ENCODE results near the gene RPS19BP1. TPM values are rescaled to one million over a fixed set of nuclear protein-coding genes. Genes with fewer than 3 reads are reported as not detected.

The RPS19BP1 gene
- total RNA-seq, 4 donors from 2014 or later: 72.2 to 128 (median 104) TPM

GRCh38 chr22:39500101-39500500 is 32.4 kb downstream of the RPS19BP1 start:
- Histone ChIP-seq H3K4me3 (no peak overlapping the region), H3K4me1 (peaks cover 29 to 47% of the 10 kb centered on the region in 2 donors), H3K9me3 (no peaks in the 10 kb centered on the region), H3K27ac (peak overlapping the region in 1 of 4 donors; percentile 95), H3K36me3 (peaks cover 0 to 11% of the 10 kb centered on the region in 2 donors), H3K27me3 (no peaks in the 10 kb centered on the region)
- intact Hi-C loops (cut with DNase I; ENCODE audit: low total_unique reads): loop anchor here (5.0 to 10.0 kb wide), 2 partner anchors 68 to 1355 kb away; partner anchors contain the start of genes ST13 and XPNPEP3
- ATAC-seq: no peak
- TF ChIP-seq POLR2A (IDR thresholded peaks at IDR 0.05) (no peak), CTCF (IDR thresholded peaks at IDR 0.05 in 4 of 5, conservative IDR thresholded peaks at IDR 0.05 in 1 of 5) (no peak)
- in situ Hi-C loops (cut with MboI; ENCODE audit: low sequenced_read_pairs in 4 of 4): loop anchor here in 2 of 4 donors (10.0 to 25.0 kb wide), 3 partner anchors 95 to 338 kb away; partner anchors contain the start of genes CBX7 (in 2 of the 2) and RPL3 (in 1 of the 2)
- DNase-seq: no peak

DNA sequence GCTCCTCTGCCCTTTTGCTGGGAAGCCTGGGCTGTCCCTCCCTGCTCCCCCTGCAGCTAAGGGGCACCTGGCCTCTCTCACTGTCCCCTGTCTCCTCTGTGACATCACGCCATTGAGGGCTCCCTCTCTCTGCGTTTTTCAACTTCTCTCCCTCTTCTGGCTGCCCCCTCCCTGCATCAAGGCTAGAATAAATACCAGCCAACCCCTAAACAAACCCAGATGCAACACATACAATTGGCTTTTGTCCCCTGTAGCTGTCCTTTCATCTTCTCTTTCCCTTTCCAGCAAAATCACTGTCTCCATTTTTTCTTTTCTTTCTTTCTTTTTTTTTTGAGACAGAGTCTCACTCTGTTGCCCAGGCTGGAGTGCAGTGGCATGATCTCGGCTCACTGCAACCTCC is 33.7 kb downstream of the RPS19BP1 start:
- Histone ChIP-seq H3K36me3 (no peaks in the 10 kb centered on the region), H3K4me1 (peaks cover 20 to 42% of the 10 kb centered on the region in 2 donors), H3K27me3 (no peaks in the 10 kb centered on the region), H3K4me3 (no peak overlapping the region), H3K27ac (peak overlapping the region in 2 of 4 donors; percentile 12 to 17), H3K9me3 (no peaks in the 10 kb centered on the region)
- TF ChIP-seq CTCF (IDR thresholded peaks at IDR 0.05 in 4 of 5, conservative IDR thresholded peaks at IDR 0.05 in 1 of 5): no peak
- TF ChIP-seq POLR2A (IDR thresholded peaks at IDR 0.05): no peak
- intact Hi-C loops (cut with DNase I; ENCODE audit: low total_unique reads): loop anchor here (5.0 kb wide), 1 partner anchor 1267 kb away; no protein-coding TSS in a partner anchor
- in situ Hi-C loops (cut with MboI; ENCODE audit: low sequenced_read_pairs in 4 of 4): no loop called here
- DNase-seq: no peak
- ATAC-seq: no peak

- Histone ChIP-seq H3K36me3 (no peaks in the 10 kb centered on the region), H3K9me3 (no peaks in the 10 kb centered on the region), H3K4me1 (peaks cover 15 to 38% of the 10 kb centered on the region in 2 donors), H3K27ac (peak overlapping the region in 1 of 4 donors; percentile 58), H3K4me3 (no peak overlapping the region), H3K27me3 (no peaks in the 10 kb centered on the region)
- ATAC-seq: no peak
- no peak for TF ChIP-seq CTCF (IDR thresholded peaks at IDR 0.05 in 4 of 5, conservative IDR thresholded peaks at IDR 0.05 in 1 of 5)
- no peak for TF ChIP-seq POLR2A (IDR thresholded peaks at IDR 0.05)
- in situ Hi-C loops (cut with MboI; ENCODE audit: low sequenced_read_pairs in 4 of 4) (no loop called here), intact Hi-C loops (cut with DNase I; ENCODE audit: low total_unique reads) (loop anchor here (5.0 kb wide), 1 partner anchor 1266 kb away; no protein-coding TSS in a partner anchor)
- DNase-seq: no peak
These were observed 34.2 kb downstream of the RPS19BP1 start for GRCh38 chr22:39498368-39498767.

GRCh38 chr22:39497429-39497828 is 35.1 kb downstream of the RPS19BP1 start:
- in situ Hi-C loops (cut with MboI; ENCODE audit: low sequenced_read_pairs in 4 of 4): no loop called here

More at GRCh38 chr22:39497429-39497828, 35.1 kb downstream of the RPS19BP1 start:
- TF ChIP-seq POLR2A (IDR thresholded peaks at IDR 0.05): no peak
- no peak for TF ChIP-seq CTCF (IDR thresholded peaks at IDR 0.05 in 4 of 5, conservative IDR thresholded peaks at IDR 0.05 in 1 of 5)
- H3K27me3 ChIP-seq: no peaks in the 10 kb centered on the region
- intact Hi-C loops (cut with DNase I; ENCODE audit: low total_unique reads): loop anchor here (5.0 kb wide), 1 partner anchor 1265 kb away; no protein-coding TSS in a partner anchor
- no peak overlapping the region for H3K4me3 ChIP-seq
- ATAC-seq: no peak
- no peak for DNase-seq
- no peak overlapping the region for H3K27ac ChIP-seq
- peaks cover 9 to 32% of the 10 kb centered on the region in 2 donors for H3K4me1 ChIP-seq
- no peaks in the 10 kb centered on the region for H3K9me3 ChIP-seq
- no peaks in the 10 kb centered on the region for H3K36me3 ChIP-seq
